Measurements from ENCODE around the gene RREB1.

GRCh38 chr6:7136859-7137334, 29.1 kb downstream of the RREB1 start:
- no peak for TF ChIP-seq CTCF (IDR thresholded peaks at IDR 0.05; ENCODE audit: insufficient read depth, low read length, poor library complexity, severe bottlenecking)
- TF ChIP-seq EZH2phosphoT487 (conservative IDR thresholded peaks at IDR 0.05; ENCODE audit: low read length) = no peak
